RKO (cell line): ENCODE measurements around the gene EVI5.
A peak's percentile ranks its signal among the peaks of the same experiment; 100 is the strongest.
"Not testable (repeated sequence)": the region's sequence is repeated elsewhere in the genome, so short reads cannot be mapped to it uniquely, and the experiment has no call there.

Experiments used
- DNase-seq: peaks from one replicate; pipeline ENCODE4 v3.0.0-alpha.2; 2016; ENCODE audit warnings: low spot score

EVI5 gene

DNA sequence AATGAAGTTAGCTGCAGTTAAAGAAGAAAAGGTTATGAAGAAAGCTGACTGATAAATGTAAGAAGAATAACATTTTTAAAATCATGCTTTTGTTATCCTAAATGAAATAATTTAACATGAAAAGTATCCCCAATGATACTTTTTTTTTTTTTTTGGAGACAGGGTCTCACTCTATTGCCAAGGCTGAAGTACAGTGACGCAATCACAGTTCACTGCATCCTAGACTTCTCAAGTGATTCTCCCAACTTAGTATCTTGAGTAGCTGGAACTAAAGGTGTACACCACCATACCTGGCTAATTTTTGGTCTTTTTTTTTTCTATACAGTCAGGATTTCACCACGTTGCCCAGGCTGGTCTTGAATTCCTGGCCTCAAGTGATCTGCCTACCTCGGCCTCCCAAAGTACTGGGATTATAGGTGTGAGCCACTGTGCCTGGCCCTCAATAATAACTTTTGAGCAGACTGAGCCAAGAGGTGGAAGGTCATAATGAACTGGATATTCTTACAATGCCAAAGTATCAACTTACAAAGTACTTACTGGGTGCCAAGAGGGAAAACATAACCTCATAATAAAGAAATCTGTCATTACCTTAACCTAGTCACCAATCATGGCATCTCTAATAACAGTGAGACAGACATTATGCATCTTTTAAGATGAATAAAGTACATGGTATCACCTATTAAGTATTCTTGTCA is 94.5 kb downstream of the EVI5 start:
- DNase-seq, result no peak

DNA sequence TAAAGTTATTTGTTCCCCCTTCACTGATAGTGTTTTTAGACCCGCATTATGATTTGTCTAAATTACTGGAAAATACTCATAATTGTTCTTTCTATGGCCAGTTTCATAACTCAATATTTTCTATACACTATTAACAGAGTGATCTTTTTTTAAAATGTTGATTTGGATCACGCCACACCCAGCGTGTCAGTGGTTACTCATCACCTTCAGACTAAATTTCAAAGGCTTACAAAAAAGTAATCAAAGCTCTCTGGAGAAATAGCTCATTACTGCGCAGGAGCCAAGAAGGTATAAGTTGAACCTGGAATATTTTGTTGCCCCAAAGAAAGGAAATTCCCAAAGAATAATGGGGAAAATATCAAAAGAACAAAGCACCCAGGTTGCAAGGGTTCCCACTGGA is 104.9 kb downstream of the EVI5 start:
- DNase-seq, result no peak

DNA sequence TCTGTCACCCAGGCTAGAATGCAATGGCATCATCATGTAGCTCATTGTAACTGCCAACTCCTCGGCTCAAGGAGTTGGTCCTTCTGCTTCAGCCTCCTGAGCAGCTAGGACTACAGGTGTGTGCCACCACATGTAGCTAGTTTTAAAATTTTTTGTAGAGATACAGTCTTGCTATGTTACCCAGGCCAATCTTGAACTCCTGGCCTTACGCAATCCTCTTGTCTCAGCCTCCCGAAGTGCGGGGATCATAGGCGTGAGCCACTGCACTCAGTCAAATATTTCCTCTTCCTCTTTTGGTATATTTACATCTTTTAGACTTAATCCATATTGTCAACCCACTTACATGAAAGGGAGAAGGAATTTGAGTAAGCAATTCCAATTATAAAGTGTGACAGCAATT is 121.1 kb downstream of the EVI5 start:
- no peak for DNase-seq

GRCh38 chr1:92662048-92662447 is 122.9 kb downstream of the EVI5 start:
- DNase-seq, result no peak

DNA sequence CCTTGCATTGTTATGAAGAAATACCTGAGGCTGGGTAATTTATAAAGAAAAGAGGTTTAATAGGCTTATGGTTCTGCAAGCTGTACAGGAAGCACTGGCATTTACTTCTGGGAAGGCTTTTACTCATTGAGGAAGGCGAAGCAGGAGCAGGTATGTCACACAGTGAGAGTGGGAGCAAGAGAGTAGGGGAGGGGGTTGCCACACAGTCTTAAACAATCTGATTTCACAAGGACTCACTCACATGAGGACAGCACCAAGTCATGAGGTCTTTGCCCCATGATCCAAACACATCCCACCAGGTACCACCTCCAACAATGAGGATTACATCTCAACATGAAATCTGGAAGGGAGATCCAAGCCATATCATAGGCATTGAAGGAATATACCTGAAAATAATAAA is 127.2 kb downstream of the EVI5 start:
- no peak for DNase-seq

DNA sequence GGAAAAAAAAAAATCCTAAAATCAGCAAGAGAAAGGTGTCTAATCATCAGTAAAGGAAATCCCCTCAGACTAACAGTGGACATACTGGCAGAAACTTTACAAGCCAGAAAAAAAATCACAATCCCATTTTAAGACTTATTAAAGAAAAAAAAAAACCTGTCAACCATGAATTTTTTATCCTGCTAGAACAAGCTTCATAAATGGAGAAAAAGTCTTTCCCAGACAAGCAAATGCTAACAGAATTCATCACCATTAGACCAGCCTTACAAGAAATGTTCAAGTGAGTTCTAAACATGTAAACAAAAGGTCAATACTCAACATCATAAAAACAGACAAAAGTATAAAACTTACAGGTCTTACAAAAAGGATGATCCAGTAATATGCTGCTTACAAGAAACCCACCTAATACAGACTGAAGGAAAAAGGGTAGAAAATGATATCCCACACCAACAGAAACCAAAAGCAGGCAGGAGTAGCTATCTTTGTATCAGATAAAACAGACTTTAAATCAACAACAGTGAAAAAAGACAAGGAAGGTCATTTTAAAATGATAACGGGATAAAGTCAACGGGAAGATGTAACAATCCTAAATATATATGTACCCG is 129.6 kb downstream of the EVI5 start:
- DNase-seq, result no peak

DNA sequence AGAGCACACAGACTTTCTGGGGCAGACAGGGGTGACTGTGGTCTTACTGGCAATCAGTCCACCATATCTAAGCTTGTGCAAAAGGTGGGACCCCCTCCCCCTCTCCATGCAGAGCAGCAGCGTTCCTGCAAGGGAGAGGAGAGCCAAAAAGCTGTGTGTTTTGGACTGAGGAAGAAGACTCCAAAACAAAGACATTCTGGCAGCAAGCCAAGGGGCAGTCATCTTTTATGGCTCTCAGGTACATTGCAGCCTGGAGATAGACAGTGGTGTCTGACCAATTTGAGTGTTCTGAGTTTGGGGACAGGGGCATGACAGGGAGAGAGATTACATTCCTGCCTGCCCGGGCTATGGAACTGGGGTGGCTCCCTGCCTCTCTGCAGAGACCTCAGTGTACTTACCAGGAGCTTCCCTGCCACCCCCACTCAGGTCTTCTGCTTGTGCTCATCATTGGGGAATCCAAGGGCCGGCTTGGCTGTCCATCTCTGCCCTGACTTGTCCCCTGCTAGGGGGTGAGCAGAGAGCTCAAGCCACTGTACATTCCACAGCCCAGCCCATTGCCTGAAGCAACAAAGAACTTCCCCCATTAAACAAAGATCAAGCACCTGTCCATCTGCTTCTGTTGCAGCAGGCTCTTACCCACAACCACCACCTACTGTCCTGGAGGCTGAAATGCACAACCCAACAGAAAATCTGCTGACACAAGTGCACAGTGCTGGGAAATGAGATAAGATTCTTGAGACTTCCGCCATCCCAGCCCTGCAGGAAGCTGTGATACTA is 131.1 kb downstream of the EVI5 start:
- DNase-seq, result no peak

GRCh38 chr1:92640686-92641085 is 144.2 kb downstream of the EVI5 start:
- DNase-seq, result not testable (repeated sequence)

DNA sequence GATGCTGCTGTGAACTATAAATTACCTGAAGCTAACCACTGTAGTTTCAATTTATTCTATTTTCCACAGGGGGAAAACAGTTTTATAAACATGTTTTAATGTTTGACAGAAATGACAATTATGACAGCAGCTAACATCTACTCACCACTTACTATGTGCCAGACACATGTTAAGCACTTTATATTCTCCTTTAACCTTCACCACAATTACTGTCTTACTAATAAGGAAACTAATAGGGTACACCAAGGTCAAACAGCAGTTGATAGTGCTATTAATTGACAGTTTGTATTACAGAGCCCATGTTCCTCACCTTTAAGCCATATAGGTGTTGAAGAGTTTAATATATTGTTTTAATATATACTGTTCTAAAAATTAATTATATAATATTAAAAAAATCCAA is 146.4 kb downstream of the EVI5 start:
- no peak for DNase-seq

DNA sequence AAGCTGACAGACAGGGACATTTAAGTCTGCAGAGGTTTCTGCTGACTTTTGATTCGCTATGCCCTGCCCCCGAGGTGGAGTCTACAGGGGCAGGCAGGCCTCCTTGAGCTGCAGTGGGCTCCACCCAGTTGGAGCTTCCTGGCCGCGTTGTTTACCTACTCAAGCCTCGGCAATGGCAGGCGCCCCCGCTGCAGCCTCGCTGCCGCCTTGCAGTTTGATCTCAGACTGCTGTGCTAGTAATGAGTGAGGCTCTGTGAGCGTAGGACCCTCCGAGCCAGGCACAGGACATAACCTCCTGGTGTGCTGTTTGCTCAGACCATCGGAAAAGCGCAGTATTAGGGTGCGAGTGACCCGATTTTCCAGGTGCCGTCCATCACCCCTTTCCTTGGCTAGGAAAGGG is 149.7 kb downstream of the EVI5 start:
- DNase-seq, result not testable (repeated sequence)

GRCh38 chr1:92623187-92623778 is 161.6 kb downstream of the EVI5 start:
- DNase-seq, result peak; percentile 18

DNA sequence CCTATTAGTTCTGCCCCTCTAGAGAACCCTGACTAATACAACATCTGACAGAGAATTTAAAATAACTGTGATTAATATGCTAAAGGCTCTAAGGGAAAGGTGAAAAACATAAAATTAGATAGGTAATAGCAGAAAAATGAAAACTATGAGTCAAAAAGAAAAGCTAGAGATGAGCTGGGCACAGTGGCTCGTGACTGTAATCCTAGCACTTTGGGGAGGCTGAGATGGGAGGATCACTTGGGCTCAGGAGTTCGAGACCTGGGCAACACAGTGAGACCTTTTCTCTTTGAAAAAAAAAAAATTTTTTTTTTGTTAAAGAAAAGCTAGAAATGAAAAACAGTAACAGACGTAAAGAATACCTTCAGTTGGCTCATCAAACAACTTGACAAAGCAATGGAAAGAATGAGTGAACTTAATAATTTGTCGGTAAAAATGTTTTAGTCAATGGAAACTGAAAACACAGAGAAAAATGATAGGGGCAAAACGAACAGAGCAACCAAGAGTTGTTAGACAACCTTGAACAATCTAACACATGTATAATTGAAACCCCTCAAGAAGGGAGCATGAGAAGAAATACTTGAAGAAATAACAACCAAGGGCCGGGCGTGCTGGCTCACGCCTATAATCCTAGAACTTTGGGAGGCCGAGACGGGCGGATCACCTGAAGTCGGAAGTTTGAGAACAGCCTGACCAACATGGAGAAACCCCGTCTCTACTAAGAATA is 165.3 kb downstream of the EVI5 start:
- no peak for DNase-seq

- no peak for DNase-seq
Observed at GRCh38 chr1:92601044-92601443, 183.9 kb downstream of the EVI5 start.

GRCh38 chr1:92599184-92599583 is 185.7 kb downstream of the EVI5 start:
- peak; percentile 68 for DNase-seq

GRCh38 chr1:92589361-92589760 is 195.5 kb downstream of the EVI5 start:
- not testable (repeated sequence) for DNase-seq

- DNase-seq, result no peak
Observed at GRCh38 chr1:92587445-92587844, 197.5 kb downstream of the EVI5 start.

DNA sequence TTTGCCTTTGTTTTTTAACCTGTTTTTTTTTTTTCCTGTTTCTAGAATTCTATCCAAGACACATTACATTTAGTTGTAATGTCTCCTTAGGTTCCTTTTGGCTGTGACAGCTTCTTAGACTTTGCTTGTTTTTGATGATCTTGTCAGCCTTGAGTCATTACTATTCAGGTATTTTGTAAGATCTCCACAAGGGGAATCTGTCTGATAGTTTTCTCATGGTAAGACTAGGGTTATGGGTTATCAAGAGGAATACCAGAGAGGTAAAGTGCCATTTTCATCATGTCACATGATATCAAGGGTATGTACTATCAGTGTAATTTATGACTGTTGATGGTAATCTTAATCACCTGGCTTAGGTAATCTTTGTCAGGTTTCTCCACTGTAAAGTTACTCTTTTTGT is 199.1 kb downstream of the EVI5 start:
- DNase-seq, result no peak

- not testable (repeated sequence) for DNase-seq
Observed at GRCh38 chr1:92584810-92585209, 200.1 kb downstream of the EVI5 start.

- peak; percentile 72 for DNase-seq
Observed at GRCh38 chr1:92583821-92584760, 200.8 kb downstream of the EVI5 start.

DNA sequence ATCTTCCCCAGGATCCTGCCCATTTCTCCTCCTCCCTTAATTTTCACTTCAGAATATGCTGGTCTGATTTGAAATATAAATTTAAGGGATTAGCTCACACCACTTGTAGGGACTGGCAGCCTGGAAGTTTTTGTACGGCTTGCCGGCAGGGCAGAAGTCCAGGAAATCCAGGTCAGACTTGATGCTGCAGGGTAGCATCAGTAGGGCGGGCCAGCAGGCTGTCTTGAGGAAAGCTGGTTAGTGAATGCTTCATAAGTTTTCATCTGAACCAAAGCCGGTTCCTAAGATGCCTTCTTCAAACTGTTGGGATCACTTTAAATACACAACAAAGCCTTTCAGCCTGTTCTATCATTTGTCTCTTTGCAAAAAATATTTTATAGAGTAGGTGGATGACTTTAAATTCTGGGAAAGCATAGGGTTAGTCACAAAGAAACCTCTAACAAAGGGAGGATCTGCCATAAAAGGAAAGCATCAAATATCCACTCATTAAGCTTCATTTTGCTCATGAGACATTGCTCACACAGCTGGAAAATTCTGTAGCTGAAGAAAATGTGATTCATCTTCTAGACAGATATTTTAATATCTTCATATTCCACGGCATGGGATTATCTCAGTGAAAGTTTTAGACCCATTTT is 207.5 kb downstream of the EVI5 start:
- DNase-seq, result peak; percentile 18

- DNase-seq, result no peak
Observed at GRCh38 chr1:92575123-92575522, 209.8 kb downstream of the EVI5 start.
